Subcutaneous abdominal adipose tissue (tissue), 5 donors: ENCODE measurements around the gene ZFP64.
"Not testable (repeated sequence)": the region's sequence is repeated elsewhere in the genome, so short reads cannot be mapped to it uniquely, and the experiment has no call there.

Experiments used
- H3K27ac ChIP-seq: one replicate; pipeline ENCODE4 v1.7.0; 2013; ENCODE audit warnings: low read depth, mild to moderate bottlenecking, inconsistent platforms, low read length, moderate library complexity
- H3K27me3 ChIP-seq, 5 donors: one replicate each; pipeline ENCODE4 v1.7.0; 2013; ENCODE audit warnings: low read length in 5 of 5, inconsistent platforms in 1 of 5; ENCODE audit not compliant: control insufficient read depth in 5 of 5, insufficient read depth in 4 of 5
- H3K36me3 ChIP-seq, 5 donors: one replicate each; pipeline ENCODE4 v1.7.0; 2013; ENCODE audit warnings: low read length in 5 of 5; ENCODE audit not compliant: control insufficient read depth in 5 of 5, insufficient read depth in 5 of 5
- H3K4me1 ChIP-seq, 5 donors: one replicate each; pipeline ENCODE4 v1.7.0; 2013; ENCODE audit warnings: low read length in 5 of 5, mild to moderate bottlenecking in 3 of 5, moderate library complexity in 1 of 5; ENCODE audit not compliant: control insufficient read depth in 5 of 5, insufficient read depth in 5 of 5
- H3K4me3 ChIP-seq, 5 donors: one replicate each; pipeline ENCODE4 v1.7.0; 2013; ENCODE audit warnings: low read length in 5 of 5, low read depth in 1 of 5
- H3K9ac ChIP-seq, 5 donors: one replicate each; pipeline ENCODE4 v1.7.0; 2013; ENCODE audit warnings: low read length in 5 of 5, mild to moderate bottlenecking in 4 of 5, moderate library complexity in 3 of 5
- H3K9me3 ChIP-seq, 5 donors: one replicate each; pipeline ENCODE4 v1.7.0; 2013; ENCODE audit warnings: low read length in 5 of 5; ENCODE audit not compliant: control insufficient read depth in 5 of 5
- donor health status: healthy.
- donor health status: healthy.
- donor health status: healthy.
- donor health status: healthy.
- donor health status: healthy.

The ZFP64 gene

DNA sequence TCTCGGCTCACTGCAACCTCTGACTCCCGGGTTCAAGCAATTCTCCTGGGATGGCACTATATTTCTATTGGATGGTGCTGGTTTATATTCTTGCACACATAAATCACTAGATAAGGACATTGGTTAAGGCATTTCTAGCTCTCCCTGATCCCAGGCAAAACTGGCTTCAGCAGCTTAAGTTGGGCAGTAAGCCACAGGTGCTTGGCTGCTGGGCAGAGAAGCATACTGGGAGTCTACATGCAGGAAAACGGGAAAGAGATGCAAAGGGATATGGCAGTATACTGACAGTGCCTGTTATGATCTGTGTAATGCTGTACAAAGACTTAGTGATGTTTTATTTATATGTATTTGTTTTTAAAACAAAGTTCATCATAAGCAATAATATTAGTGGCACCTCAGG, 33.3 kb upstream of the ZFP64 start:
- Histone ChIP-seq H3K4me3 (no peak overlapping the region), H3K27ac (no peak overlapping the region), H3K27me3 (peaks cover 0 to 8% (median 3%) of the 10 kb centered on the region in 5 donors), H3K4me1 (peaks cover 0 to 4% (median 0%) of the 10 kb centered on the region in 5 donors), H3K9me3 (peaks cover 0 to 12% (median 0%) of the 10 kb centered on the region in 5 donors), H3K9ac (no peak overlapping the region), H3K36me3 (no peaks in the 10 kb centered on the region)

DNA sequence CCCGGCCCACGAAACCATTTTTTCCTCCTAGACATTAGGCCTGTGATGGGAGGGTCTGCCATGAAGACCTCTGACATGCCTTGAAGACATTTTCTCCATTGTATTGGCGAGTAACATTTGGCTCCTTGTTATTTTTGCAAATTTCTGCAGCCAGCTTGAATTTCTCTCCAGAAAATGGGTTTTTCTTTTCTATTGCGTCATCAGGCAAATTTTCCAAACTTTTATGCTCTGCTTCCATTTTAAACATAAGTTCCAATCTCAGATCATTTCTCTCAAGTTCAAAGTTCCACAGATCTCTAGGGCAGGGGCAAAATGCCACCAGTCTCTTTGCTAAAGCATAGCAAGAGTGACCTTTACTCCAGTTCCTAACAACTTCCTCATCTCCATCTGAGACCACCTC, 29.8 kb upstream of the ZFP64 start:
- not testable (repeated sequence) for H3K27me3 ChIP-seq, H3K4me1 ChIP-seq, H3K27ac ChIP-seq, H3K9ac ChIP-seq, H3K36me3 ChIP-seq, H3K4me3 ChIP-seq
- H3K9me3 ChIP-seq = peaks cover 0 to 12% (median 0%) of the 10 kb centered on the region in 5 donors

DNA sequence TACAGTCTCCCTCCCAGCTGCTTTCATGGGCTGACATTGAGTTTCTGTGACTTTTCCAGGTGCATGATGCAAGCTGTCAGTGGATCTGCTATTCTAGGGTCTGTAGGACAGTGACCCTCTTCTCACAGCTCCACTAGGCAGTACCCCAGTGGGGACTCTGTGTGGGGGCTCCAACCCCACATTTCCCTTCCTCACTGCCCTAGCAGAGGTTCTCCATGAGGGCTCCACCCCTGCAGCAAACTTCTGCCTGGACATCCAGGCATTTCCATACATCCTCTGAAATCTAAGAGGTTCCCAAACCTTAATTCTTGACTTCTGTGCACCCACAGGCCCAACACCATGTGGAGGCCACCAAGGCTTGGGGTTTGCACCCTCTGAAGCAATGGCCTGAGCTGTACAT, 29.3 kb upstream of the ZFP64 start:
- not testable (repeated sequence) for H3K27me3 ChIP-seq, H3K4me1 ChIP-seq, H3K27ac ChIP-seq, H3K9ac ChIP-seq, H3K36me3 ChIP-seq, H3K4me3 ChIP-seq
- H3K9me3 ChIP-seq = peaks cover 0 to 12% (median 0%) of the 10 kb centered on the region in 5 donors

DNA sequence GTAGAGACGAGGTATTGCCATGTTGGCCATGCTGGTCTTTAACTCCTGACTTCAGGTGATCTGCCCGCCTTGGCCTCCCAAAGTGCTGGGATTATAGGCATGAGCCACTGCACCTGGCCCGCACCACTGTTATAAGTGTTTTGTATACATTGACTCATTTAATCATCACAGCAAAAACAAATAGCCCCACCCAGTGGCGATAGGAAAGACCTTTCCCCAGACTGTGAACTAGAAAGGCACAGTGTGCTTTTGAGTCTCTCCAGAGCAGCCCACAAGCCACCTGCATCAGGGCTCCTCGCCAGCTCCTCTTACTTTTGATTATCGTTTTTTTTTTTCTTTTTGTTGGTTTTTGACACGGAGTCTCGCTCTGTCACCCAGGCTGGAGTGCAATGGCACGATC, 27.9 kb upstream of the ZFP64 start:
- no peak overlapping the region for H3K27ac ChIP-seq
- peaks cover 0 to 5% (median 0%) of the 10 kb centered on the region in 5 donors for H3K27me3 ChIP-seq
- peaks cover 0 to 14% (median 0%) of the 10 kb centered on the region in 5 donors for H3K9me3 ChIP-seq
- no peak overlapping the region for H3K4me3 ChIP-seq
- H3K4me1 ChIP-seq = no peaks in the 10 kb centered on the region
- H3K9ac ChIP-seq = no peak overlapping the region
- no peaks in the 10 kb centered on the region for H3K36me3 ChIP-seq

DNA sequence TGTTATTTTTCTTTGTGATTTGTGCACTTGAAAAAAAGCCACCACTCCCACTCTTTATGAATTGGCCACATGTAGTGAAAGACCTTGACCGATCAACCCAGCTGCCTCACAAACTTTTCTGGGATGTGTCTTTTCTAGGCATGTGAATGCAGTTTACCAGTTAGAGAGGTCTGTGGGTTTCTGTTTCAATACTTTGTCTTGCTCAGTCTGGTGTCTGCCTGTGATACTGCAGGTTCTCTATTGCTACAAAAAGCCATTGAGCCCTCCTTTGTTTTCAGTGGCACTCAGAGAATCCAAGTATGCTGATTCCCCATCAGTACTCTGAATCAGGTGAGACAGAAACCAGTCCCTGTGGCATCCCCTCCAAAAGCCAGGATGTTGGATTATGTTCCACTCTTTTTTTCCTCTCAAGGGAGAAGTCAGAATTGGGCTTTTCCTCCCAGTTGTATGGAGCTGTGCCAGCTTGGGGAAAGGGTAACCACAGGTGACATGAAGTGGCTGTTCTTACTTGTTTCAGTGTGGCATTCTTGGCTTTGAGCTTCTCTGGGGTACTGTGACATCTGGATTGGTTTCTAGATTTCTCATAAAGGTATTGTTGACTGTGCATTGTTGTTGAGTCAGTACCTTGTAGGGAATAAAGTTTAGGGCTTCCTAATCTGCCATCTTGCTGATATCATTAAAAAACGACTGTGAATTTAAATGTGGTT, 26.3 kb upstream of the ZFP64 start:
- no peak overlapping the region for H3K9ac ChIP-seq
- peaks cover 0 to 5% (median 0%) of the 10 kb centered on the region in 5 donors for H3K27me3 ChIP-seq
- no peak overlapping the region for H3K4me3 ChIP-seq
- no peaks in the 10 kb centered on the region for H3K4me1 ChIP-seq
- no peak overlapping the region for H3K27ac ChIP-seq
- H3K36me3 ChIP-seq = no peaks in the 10 kb centered on the region
- H3K9me3 ChIP-seq = peaks cover 0 to 18% (median 6%) of the 10 kb centered on the region in 5 donors

DNA sequence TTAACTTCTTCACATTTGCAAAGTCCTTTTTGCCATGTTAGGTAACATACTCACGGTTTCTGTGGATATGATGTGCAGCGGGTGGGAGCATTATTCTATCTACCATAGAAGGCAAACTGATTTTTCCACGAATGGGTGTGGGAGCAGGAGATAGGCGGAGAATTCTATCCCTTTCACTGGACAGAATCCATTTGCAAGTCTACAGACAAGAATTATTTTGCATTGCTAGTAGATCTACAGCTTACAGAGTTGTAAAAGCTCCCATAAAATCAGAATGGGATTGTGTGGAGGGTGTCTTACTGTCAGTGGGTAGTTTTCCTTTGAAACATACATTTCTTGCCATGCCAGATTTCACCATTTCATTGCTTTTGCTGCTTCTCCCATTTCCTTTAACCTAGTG, 22.4 kb upstream of the ZFP64 start:
- no peaks in the 10 kb centered on the region for H3K36me3 ChIP-seq
- H3K27ac ChIP-seq = no peak overlapping the region
- H3K27me3 ChIP-seq = peaks cover 0 to 5% (median 0%) of the 10 kb centered on the region in 5 donors
- H3K4me3 ChIP-seq = no peak overlapping the region
- peaks cover 0 to 8% (median 6%) of the 10 kb centered on the region in 5 donors for H3K9me3 ChIP-seq
- H3K4me1 ChIP-seq = no peaks in the 10 kb centered on the region
- no peak overlapping the region for H3K9ac ChIP-seq

DNA sequence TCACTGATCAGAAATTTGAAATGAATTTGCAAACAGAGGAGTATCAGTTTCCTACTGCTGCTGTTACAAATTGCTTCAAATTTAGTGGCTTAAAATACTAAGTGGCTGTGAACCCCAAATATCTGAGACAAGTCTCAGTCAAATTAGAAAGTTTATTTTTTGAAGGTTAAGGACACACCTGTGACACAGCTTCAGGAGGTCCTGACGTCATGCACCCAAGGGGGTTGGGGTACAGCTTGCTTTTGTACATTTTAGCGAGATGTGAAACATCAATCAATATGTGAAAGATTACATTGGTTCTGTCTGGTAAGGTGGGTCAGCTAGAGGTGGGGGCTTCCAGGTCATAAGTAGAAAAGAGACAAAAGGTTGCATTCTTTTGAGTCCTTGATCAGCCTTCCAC, 21.4 kb upstream of the ZFP64 start:
- no peak overlapping the region for H3K9ac ChIP-seq
- no peak overlapping the region for H3K27ac ChIP-seq
- H3K4me1 ChIP-seq = no peaks in the 10 kb centered on the region
- H3K9me3 ChIP-seq = peaks cover 0 to 8% (median 6%) of the 10 kb centered on the region in 5 donors
- peaks cover 0 to 5% (median 0%) of the 10 kb centered on the region in 5 donors for H3K27me3 ChIP-seq
- no peaks in the 10 kb centered on the region for H3K36me3 ChIP-seq
- H3K4me3 ChIP-seq = no peak overlapping the region

DNA sequence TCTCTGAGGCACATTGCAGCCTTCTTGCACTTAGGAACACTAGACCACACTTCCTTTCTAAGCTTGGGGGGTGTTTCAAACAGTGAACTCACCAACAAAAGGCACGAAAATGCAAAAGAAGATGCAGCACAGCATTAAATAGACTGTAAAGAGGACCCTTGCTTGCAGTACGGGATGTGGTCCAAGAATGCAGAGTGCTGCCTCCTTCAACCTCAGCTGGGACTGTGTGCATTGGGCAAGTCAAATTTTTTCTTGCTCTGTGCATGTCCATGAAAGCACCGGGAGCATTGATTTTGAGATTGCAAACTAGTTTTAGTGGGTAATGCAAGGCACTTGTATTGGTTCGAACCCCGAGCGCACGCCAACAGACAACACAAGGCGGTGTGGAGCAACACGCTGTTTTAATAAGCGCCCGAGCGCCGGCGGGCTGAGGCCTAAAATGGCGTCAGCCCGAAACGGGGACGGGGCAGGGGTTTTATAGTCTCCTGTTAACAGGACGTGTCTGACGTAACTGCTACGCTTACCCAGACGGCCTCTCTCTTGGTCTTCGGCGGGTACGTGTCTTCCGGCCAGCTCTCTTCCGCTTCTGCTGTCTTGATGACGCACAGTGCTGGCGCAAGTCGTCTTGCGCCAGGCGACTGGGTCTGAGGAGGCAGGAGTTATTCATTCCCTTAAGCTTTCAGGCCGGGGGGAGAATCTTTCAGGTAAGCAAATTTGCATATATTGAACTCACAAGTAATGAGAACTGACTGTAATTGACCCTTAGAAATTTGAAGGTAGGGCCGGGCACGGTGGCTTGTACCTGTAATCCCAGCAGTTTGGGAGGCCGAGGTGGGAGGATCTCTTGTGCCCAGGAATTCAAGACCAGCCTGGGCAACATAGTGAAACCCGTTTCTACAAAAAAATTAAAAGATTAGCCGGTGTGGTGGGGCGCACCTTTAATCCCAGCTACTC, 18.7 kb upstream of the ZFP64 start:
- H3K27me3 ChIP-seq = peaks cover 0 to 6% (median 4%) of the 10 kb centered on the region in 5 donors
- H3K4me3 ChIP-seq = no peak overlapping the region
- no peak overlapping the region for H3K27ac ChIP-seq
- H3K4me1 ChIP-seq = no peaks in the 10 kb centered on the region
- H3K36me3 ChIP-seq = no peaks in the 10 kb centered on the region
- peaks cover 0 to 8% (median 6%) of the 10 kb centered on the region in 5 donors for H3K9me3 ChIP-seq
- H3K9ac ChIP-seq = no peak overlapping the region

DNA sequence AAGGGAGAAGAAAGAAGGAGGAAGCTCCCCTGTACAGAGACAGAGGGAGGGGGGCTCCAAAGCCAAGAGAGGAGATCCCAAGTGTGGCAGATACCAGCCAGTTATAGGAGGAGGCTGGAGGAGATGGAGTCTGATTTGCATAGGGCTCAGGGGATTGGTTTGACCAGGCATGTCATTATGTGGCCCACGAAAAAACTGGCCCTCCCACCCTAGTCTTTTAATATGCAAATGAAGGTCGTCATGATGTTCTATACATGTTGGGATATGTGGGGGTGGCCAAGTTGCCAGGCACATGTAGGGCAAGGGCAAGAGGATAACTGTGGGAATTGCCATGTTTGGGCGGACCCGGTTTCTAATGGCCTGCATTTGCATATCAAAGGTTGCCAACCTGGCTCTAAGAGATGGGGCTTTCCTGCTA, 17.6 kb upstream of the ZFP64 start:
- H3K4me1 ChIP-seq = no peaks in the 10 kb centered on the region

More for the DNA sequence above, 17.6 kb upstream of the ZFP64 start:
- no peak overlapping the region for H3K27ac ChIP-seq
- H3K9ac ChIP-seq = no peak overlapping the region
- H3K9me3 ChIP-seq = peaks cover 0 to 8% (median 5%) of the 10 kb centered on the region in 5 donors
- H3K27me3 ChIP-seq = peaks cover 0 to 9% (median 0%) of the 10 kb centered on the region in 5 donors
- no peak overlapping the region for H3K4me3 ChIP-seq
- H3K36me3 ChIP-seq = no peaks in the 10 kb centered on the region
